Heart left ventricle (tissue), 16 donors: ENCODE data around the gene KEL. TPM values are rescaled to one million over a fixed set of nuclear protein-coding genes. Genes with fewer than 3 reads are reported as not detected.

ENCODE experiments used
- ATAC-seq, 4 donors: fragments of 200-7000 bp; cut with Tn5 transposase; one replicate each; pipeline ENCODE4 v1.9.1; 2020 to 2022; ENCODE audit warnings: moderate library complexity in 4 of 4, mild to moderate bottlenecking in 3 of 4, moderate number of reproducible peaks in 1 of 4
- DNase-seq, 5 donors: peaks; one replicate each; pipeline ENCODE4 v3.0.0-alpha.2; 2020
- H3K27ac ChIP-seq, 12 donors: fragments of 200-600 bp; sonication (generic) in 4 of 12; one replicate each; pipeline versions ENCODE4 v1.5.0 to v1.8.0; 2016 to 2022; ENCODE audit warnings: mild to moderate bottlenecking in 2 of 12
- H3K27me3 ChIP-seq, 9 donors: fragments of 200-600 bp; sonication (generic) in 2 of 9; one replicate each; pipeline versions ENCODE4 v1.5.1 to v1.8.0; 2016 to 2022; ENCODE audit warnings: mild to moderate bottlenecking in 3 of 9
- H3K36me3 ChIP-seq, 9 donors: fragments of 200-600 bp; sonication (generic) in 2 of 9; one replicate each; pipeline versions ENCODE4 v1.5.0 to v1.8.0; 2018 to 2022; ENCODE audit warnings: mild to moderate bottlenecking in 2 of 9
- H3K4me1 ChIP-seq, 12 donors: fragments of 200-600 bp; sonication (generic) in 4 of 12; one replicate each; pipeline versions ENCODE4 v1.5.0 to v1.8.0; 2016 to 2022; ENCODE audit warnings: mild to moderate bottlenecking in 3 of 12
- H3K4me3 ChIP-seq, 12 donors: fragments of 200-600 bp; sonication (generic) in 4 of 12; one replicate each; pipeline versions ENCODE4 v1.5.0 to v1.8.0; 2017 to 2022; ENCODE audit warnings: mild to moderate bottlenecking in 9 of 12, moderate library complexity in 4 of 12
- H3K9me3 ChIP-seq, 12 donors: fragments of 200-600 bp; sonication (generic) in 4 of 12; one replicate each; pipeline versions ENCODE4 v1.5.0 to v1.8.0; 2016 to 2022; ENCODE audit warnings: mild to moderate bottlenecking in 1 of 12
- CTCF ChIP-seq, 12 donors: fragments of 200-600 bp; sonication (generic) in 4 of 12; IDR thresholded peaks; one replicate each; pipeline versions ENCODE4 v1.5.0 to v1.8.0; 2018 to 2022; ENCODE audit warnings: antibody characterized with exemption in 12 of 12, mild to moderate bottlenecking in 5 of 12
- POLR2A ChIP-seq, 2 donors: fragments of 450-650 bp; IDR thresholded peaks; one replicate each; pipeline ENCODE4 v1.6.1; 2017; ENCODE audit warnings: antibody characterized with exemption in 2 of 2, mild to moderate bottlenecking in 2 of 2, moderate library complexity in 2 of 2
- WGBS, 4 donors: extraction: QIAGEN DNeasy Blood & Tissue Kit in 2 of 4; methylation state at CpG; one replicate each; pipeline versions ENCODE4 v1.1.5 to v1.1.7; 2013 to 2018; 5-methylcytosine and 5-hydroxymethylcytosine counted together
- intact Hi-C, 10 donors: fragments of 100-400 bp; cut with DNase I; formaldehyde crosslinking; loops; one replicate each; pipeline versions ENCODE4 v1.11.1 to v1.14.2; 2022
- polyA plus RNA-seq, 2 donors: library from polyadenylated mRNA; stranded (reverse); fragments of 200-250 nt; gene quantifications; one replicate each; pipeline ENCODE4 v1.2.3, GENCODE V29; 2013
- total RNA-seq, 9 donors: library from RNA; depleted of rRNA in 2 of 9; stranded (reverse); fragments of >200 nt in 2 of 9; fragmentation: NEBNext Ultra II Directional in 3 of 9; extraction: Animal tissue kit (Norgen Biotek cat#: 25700) in 3 of 9; gene quantifications; one replicate each; pipeline versions ENCODE4 v1.1.0 to v1.2.4, GENCODE V29; 2016 to 2023
- donor health status: ischemic (EF 13 %, LVEDD 7.1; RV severe dilation, severe dysfunction).
- donor health status: healthy with polysubstance abuse.
- donor health status: DM: no; HTN: yes; CAD: no.
- donor health status: DM: no; HTN: no; CAD: no.
- donor health status: ischemic (EF 25% LVEDD 6.9; RV normal size, moderate dysfunction).
- donor health status: ischemic (EF 25% LVEDD 5.7; RV mildly dilated, moderate dysfunction).
- donor health status: healthy.
- donor health status: DM: yes; HTN: yes; CAD: no.
- donor health status: ischemic (EF 35%, LVEDD 5.7; RV mildly dilated, moderate dysfunction).
- donor health status: nonischemic (EF 11% LVEDD 7.7; RV severe dilation, severe dysfunction).
- donor health status: DM: yes; HTN: yes; CAD: no.
- donor health status: PGD.
- donor health status: ischemic (EF 29% LVEDD 5.4; RV normal size, mild dysfunction).
- donor health status: nonischemic (EF 23%, LVEDD 6.1; RV moderate dilation, normal function).

KEL gene
- total and polyA plus RNA-seq, 11 donors, result 0.17 to 1.8 (median 0.56) TPM; not detected in 4

GRCh38 chr7:142940966-142941535, 21.1 kb downstream of the KEL start:
- H3K27me3 ChIP-seq, result no peaks in the 10 kb centered on the region
- intact Hi-C loops, result no loop called here
- DNase-seq (no peak), ATAC-seq (peak in 1 of 4 donors; percentile 24)
- no peaks in the 10 kb centered on the region for H3K9me3 ChIP-seq
- 23 to 32% (median 29%) methylated on average over 10 of the region's 10 CpGs for WGBS, 4 donors
- H3K4me3 ChIP-seq, result no peak overlapping the region
- no peaks in the 10 kb centered on the region for H3K36me3 ChIP-seq
- H3K4me1 ChIP-seq, result peaks cover 0 to 7% (median 0%) of the 10 kb centered on the region in 12 donors
- no peak overlapping the region for H3K27ac ChIP-seq
- TF ChIP-seq POLR2A (IDR thresholded peaks at IDR 0.05) (no peak), CTCF (IDR thresholded peaks at IDR 0.05) (no peak)

- Histone ChIP-seq H3K4me1 (peaks cover 0 to 7% (median 0%) of the 10 kb centered on the region in 12 donors), H3K36me3 (no peaks in the 10 kb centered on the region), H3K9me3 (no peaks in the 10 kb centered on the region), H3K27ac (no peak within 1 kb of the TSS), H3K27me3 (no peaks in the 10 kb centered on the region), H3K4me3 (no peak within 1 kb of the TSS)
- DNase-seq (no peak), ATAC-seq (no peak)
- no peak for TF ChIP-seq POLR2A (IDR thresholded peaks at IDR 0.05)
- no peak for TF ChIP-seq CTCF (IDR thresholded peaks at IDR 0.05)
- WGBS, 4 donors, result 71 to 82% (median 76%) methylated on average over 10 of the region's 10 CpGs
- intact Hi-C loops, result no loop called here
These were observed 22.8 kb downstream of the KEL start, which contains the start of gene LLCFC1 for GRCh38 chr7:142939226-142939910. Gene LLCFC1 (plus strand): TSS chr7:142939484. CDS start chr7:142939622, 138 bp downstream.

GRCh38 chr7:142938611-142939010, 23.6 kb downstream of the KEL start:
- H3K27me3 ChIP-seq, result peaks cover 0 to 4% (median 0%) of the 10 kb centered on the region in 9 donors
- H3K9me3 ChIP-seq, result no peaks in the 10 kb centered on the region
- TF ChIP-seq POLR2A (IDR thresholded peaks at IDR 0.05) (no peak), CTCF (IDR thresholded peaks at IDR 0.05) (no peak)
- H3K4me3 ChIP-seq, result no peak overlapping the region
- intact Hi-C loops, result no loop called here
- 92 to 97% (median 96%) methylated on average over 4 of the region's 4 CpGs for WGBS, 4 donors
- DNase-seq (no peak), ATAC-seq (no peak)
- no peak overlapping the region for H3K27ac ChIP-seq
- H3K4me1 ChIP-seq, result peaks cover 0 to 7% (median 0%) of the 10 kb centered on the region in 12 donors
- no peaks in the 10 kb centered on the region for H3K36me3 ChIP-seq

GRCh38 chr7:142935941-142936565, 26.1 kb downstream of the KEL start:
- 81 to 90% (median 83%) methylated on average over 12 of the region's 12 CpGs for WGBS, 4 donors
- intact Hi-C loops, result no loop called here
- Histone ChIP-seq H3K27me3 (peaks cover 0 to 10% (median 0%) of the 10 kb centered on the region in 9 donors), H3K4me3 (no peak overlapping the region), H3K27ac (no peak overlapping the region), H3K4me1 (peaks cover 0 to 5% (median 0%) of the 10 kb centered on the region in 12 donors), H3K36me3 (no peaks in the 10 kb centered on the region), H3K9me3 (no peaks in the 10 kb centered on the region)
- TF ChIP-seq CTCF (IDR thresholded peaks at IDR 0.05), result no peak
- TF ChIP-seq POLR2A (IDR thresholded peaks at IDR 0.05), result no peak
- DNase-seq (no peak), ATAC-seq (no peak)
